ENCODE data around the gene SYNRG.

Gene SYNRG

DNA sequence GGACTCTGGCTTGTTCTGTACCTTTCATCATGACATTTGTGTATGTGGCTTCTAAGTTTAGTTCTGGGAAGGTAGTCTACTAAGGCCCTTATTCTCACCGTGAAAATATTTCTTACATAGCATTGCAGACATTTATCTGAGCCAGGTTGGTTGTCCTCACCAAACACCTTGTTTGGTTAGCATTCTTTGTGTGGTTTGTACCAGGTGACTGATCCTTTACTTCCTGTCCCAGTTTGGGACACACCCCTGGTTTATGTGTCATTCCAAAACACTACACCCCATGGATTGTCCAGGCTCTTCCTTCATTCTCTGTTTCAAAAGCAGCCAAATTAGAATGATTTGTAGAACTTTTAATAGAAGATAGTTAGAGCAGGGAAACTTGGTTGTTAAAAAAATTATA, 142.7 kb downstream of the SYNRG start:
- no peak for DNase-seq (ENCODE audit: low read depth)

DNA sequence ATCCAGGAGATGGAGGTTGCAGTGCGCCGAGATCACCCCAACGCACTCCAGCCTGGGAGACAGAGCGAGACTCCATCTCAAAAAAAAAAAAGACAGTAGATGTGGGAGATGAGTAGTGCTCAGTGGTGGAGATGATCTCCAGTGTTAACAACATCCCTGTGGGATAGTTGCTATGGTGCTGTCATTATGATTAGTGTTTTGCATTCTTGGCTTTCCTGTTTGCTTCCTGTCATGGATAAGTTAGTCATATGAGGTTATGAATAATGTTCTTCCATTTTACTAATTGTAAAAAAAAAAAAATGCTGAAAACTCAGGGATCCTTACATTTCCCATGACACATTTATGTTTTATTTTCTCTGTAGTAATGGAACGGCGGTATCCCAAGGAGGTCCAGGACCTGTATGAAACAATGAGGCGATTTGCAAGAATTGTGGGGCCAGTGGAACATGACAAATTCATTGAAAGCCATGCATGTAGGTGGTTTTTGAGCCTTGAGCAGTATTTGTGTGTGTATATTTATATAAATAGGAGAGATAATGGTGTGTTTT, 144.1 kb downstream of the SYNRG start:
- DNase-seq (ENCODE audit: low read depth) = no peak

Data from activated T-cell treated with anti-CD3 and anti-CD28 coated beads for 1 hour (primary cell).